Fibroblast of the conjunctiva (primary cell): ENCODE measurements around the gene MMP15.
"Not testable (repeated sequence)": the region's sequence is repeated elsewhere in the genome, so short reads cannot be mapped to it uniquely, and the experiment has no call there.

Source experiments
- DNase-seq: peaks from one replicate; pipeline ENCODE4 v3.0.0-alpha.2; 2010; ENCODE audit warnings: low read depth

The MMP15 gene

DNA sequence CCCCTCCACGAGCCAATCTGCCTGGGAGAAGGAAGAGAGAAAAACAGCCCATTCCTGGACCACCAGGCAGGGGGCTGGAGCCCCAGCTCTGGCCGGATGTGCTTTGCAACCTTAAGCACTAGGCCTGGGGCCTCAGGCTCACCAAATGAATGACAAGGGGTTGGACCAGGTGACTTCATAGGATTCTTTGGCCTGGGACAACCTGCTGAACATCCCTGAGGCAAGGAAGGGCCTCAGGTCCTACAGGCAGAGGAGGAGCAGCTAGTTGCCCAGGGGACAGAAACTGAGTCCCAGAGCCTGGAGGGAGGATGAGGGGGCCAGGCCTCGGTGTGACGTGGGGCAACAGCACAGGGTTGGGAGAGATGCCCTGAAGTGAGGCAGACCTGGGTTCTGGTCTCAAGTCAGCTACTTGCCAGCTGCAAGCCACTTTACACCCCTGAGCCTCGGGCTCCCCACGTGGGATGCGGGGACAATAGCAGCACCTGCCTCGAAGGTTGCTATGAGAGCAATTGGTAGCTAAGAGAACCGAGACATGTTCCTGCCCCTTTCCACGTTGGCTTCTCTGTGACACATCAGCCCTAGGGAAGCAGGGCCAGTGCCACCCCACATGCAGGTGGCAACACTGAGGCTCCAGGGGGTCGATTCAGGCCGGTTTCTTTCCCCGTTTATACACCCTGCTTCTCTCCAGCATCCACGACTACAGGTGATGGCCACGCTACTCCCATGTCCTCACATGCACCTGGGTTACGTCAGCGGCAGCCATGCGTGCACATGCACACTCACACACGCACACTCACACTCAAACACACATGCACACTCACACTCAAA is 61.0 kb downstream of the MMP15 start:
- DNase-seq = no peak

DNA sequence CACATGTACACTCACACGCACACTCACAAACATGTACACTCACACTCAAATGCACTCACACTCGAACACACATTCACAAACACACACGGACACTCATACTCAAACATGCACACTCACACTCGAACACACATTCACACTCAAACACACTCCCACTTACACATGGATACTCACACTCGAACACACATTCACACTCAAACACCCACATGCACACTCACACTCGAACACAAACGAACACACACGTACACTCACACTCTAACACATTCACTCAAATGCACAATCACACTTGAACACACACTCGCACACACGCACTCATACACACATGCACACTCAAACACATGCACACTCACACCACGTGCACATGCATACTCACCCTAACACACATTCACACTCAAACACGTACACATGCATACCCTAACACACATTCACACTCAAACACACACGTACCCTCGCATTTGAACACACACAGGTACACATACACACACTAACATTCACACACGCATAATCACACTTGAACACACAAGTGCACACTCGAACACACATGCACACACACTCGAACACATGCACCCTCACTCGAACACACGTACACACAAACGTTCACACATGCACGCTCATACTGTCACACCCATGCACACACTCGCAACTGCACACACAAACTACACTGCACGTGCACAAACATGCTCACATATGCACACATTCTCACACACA is 61.8 kb downstream of the MMP15 start:
- DNase-seq = no peak

- no peak for DNase-seq
Measured at GRCh38 chr16:58088091-58088490, 62.5 kb downstream of the MMP15 start.

DNA sequence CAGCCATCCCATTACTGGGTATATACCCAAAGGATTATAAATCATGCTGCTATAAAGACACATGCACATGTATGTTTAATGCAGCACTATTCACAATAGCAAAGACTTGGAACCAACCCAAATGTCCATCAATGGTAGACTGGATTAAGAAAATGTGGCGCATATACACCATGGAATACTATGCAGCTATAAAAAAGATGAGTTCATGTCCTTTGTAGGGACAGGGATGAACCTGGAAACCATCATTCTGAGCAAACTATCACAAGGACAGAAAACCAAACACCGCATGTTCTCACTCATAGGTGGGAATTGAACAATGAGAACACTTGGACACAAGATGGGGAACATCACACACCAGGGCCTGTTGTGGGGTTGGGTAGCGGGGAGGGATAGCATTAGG is 64.8 kb downstream of the MMP15 start:
- DNase-seq = not testable (repeated sequence)

DNA sequence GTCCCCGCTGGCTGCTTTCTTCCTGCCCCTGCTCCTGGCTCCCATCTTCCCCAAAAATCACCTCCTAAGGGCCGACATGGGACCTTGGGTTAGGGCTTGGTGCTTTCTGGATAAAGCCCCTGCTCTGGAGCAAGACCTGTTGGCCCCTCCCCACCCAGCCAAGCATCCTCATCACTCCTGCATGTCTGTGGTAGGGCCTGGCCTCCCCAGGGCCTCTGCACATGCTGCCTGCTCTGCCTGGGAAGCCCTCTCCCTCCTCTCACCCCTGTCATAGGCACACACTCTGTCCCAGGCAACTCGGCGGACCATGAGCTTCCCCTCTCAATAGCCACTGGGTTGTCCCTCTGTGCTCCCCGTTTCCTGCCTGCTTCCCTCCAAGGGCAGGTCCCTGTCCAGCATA is 68.5 kb downstream of the MMP15 start:
- DNase-seq = no peak

GRCh38 chr16:58094791-58095574 is 69.4 kb downstream of the MMP15 start:
- no peak for DNase-seq

GRCh38 chr16:58095575-58095960 is 70.0 kb downstream of the MMP15 start:
- not testable (repeated sequence) for DNase-seq

GRCh38 chr16:58096249-58096648 is 70.7 kb downstream of the MMP15 start:
- no peak for DNase-seq
